GM03348 (cell line): Measurements from ENCODE around the gene SCN2B.

Experiments used
- DNase-seq: peaks from one replicate; pipeline ENCODE4 v3.0.0; 2012; ENCODE audit warnings: low spot score

The SCN2B gene

GRCh38 chr11:118152552-118153471, 23.6 kb downstream of the SCN2B start, which contains the start of gene SCN4B:
Gene SCN4B (minus strand): TSS chr11:118152823. CDS start chr11:118152673, 150 bp downstream.
- peak; percentile 88 for DNase-seq

- DNase-seq = no peak
These were observed 24.4 kb downstream of the SCN2B start for GRCh38 chr11:118152020-118152551.

GRCh38 chr11:118151431-118151830, 25.0 kb downstream of the SCN2B start:
- DNase-seq = no peak

DNA sequence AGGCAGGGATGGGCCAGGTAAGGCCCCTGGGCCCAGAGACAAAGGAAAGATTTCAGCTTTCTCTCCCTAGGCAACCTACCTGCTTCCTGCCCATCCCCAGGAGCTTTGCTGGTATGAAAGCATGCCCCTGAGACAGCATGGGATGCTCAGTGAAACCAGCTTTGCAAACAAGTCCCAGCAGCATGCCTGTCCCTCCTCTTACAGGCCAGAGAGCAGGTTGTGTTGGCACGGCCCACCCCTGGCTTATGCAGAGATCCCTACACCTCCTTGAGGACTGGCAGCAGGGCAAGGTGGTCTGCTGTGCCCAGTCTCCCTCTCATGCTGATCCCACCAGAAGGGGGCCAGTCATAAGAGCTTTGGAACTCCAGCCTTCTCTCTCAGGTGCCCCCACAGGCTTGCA, 26.9 kb downstream of the SCN2B start:
- no peak for DNase-seq

DNA sequence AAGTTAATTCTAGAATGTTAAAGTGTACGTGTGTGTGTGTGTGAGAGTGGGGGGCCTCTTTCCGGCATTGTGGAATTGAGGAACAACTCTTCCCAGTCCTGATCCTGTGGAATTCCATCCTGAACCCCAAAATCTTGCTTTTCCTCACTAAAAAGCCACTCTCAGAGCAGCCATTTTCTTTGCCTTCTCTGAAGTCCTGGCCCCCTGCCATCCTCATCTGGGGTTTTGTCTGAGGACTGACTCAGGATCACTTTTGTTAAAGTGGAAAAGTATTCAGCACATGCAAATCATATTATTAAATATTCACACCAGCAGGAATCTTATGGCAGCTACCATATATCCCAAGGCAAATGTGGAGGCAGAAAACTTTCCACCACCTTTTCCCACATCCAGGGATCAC, 27.6 kb downstream of the SCN2B start:
- no peak for DNase-seq

GRCh38 chr11:118148240-118148639, 28.2 kb downstream of the SCN2B start:
- DNase-seq = no peak

- no peak for DNase-seq
These were observed 28.9 kb downstream of the SCN2B start for GRCh38 chr11:118147502-118147901.

DNA sequence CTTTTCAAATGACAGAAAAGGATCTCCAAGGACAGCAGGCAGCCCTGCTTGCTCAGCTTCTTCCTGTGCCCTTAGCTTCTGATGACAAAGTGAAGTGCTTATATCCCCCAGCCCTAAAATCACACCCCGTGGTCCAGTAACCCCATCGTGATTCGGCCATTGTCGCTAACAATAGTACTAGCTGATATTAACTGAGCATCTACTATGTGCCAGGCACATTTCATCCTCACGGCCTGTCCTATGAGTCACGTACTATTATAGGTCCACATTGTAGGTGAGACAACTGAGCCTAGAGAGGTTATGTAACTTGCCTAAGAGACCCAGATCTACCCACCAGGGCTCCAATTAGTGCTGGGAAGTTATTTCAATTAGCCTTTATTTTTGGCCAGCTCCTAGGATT, 29.9 kb downstream of the SCN2B start:
- no peak for DNase-seq

DNA sequence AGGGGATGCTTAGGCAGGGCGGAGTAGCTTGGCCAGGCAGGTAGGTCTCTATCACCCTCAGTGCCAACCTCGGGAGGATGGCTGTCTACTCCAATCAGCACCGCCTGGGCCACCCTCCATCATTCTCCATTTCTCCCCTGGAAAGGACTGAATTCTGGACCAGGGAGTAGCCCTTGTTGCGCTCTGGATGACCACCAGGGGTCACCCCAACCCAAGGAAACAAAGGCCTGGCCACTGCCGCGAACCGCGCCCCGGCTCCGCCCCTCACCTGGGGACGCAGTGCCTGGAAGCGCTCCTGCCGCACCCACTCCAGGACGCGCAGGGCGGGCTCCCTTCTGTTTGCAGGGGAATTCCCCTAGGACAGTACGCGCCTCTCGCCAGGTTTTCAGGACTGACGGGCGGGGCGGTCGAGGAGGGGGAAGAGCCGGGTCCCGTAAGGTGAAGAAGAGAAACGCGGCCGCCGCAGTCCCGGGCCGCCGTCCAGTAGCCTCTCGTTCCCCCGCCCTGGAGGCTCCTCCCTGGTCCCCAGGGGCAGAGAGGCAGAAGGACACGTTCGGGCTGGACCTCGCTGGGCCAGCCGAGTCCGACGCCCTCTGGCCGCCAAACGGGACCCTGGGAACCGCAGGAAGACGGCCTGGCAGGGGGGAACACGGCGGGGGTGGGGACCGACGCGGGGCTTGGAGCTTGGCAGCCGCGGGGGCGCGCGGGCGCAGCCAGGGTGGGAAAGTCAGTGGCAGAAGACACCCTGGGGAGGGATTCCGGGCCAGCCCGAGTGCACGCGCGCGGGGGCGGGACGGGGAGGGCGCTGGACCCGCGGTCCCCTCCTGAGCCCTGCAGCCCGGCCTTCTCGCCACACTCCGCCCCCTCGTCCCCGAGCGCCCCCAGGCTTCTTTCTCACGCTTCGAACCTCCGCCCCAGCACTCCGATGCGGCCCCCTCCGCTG, 30.9 kb downstream of the SCN2B start:
- DNase-seq = peak; percentile 94

GRCh38 chr11:118144301-118145268, 31.9 kb downstream of the SCN2B start:
- DNase-seq = no peak

- DNase-seq = no peak
These were observed 32.7 kb downstream of the SCN2B start for GRCh38 chr11:118143661-118144185.

DNA sequence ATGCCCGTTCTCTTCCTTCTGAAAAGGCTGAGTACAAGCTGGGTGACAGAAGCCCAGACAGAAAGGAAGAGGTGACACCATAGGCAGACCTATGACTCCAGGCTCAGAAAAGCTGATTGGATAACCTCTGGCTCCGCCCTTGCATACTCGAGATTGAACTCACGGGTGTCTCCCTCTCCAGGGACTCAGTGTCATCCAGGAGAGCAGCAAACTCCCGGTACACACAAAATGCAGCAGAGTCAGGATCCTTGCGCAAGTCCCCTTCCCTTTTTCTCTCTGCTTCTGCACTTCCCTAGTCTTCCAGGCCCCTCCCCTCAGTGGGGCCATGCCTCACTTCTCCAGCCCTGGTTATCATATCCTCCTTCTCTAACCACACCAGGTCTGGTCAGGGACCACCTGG, 33.6 kb downstream of the SCN2B start:
- no peak for DNase-seq

GRCh38 chr11:118142081-118142480, 34.4 kb downstream of the SCN2B start:
- DNase-seq = no peak

DNA sequence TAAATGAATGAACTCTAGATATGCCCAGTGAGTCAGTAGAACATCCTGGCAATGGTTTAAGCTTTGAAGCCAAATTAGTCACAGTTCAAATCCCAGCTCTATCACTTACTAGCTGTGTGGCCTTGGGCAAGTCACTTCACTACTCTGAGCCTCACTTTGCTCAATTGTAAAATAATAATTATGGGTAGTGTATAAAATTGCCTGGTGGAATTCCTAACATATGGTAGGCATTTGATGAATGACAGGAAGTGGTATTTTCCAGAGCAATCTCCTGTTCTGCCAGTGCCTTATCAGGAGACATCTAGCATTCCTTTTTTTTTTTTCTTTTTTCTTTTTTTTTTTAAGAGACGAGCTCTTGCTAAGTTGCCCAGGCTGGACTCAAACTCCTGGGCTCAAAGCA, 36.9 kb downstream of the SCN2B start:
- DNase-seq = no peak

DNA sequence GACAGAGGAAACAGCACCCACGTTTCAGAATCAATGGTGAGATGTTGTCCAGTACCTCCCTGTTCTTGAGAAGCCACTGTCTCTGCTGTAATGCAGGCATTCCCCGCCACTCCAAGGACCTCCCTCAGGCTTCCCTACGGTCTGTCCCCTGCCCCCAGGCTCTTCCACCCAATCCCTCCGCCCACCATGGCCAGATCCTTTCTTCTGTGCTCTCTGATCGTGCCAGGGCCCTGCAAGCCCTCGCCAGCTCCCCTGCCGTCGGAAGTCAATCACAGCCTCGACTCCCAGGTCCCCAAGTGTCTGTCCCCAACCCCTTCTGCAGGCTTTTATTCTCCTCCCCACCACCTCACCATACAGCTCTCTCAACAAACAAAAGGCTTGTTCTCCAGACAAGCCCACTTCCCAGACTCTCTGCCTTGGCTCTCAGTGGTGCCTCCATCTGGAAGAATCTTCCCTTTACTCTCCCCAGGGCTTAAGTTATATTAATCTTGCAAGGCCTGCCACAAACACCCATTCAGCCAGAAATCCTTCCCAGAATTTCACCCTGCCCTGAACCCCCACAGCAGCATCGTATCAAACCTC, 37.5 kb downstream of the SCN2B start:
- no peak for DNase-seq

- no peak for DNase-seq
These were observed 39.6 kb downstream of the SCN2B start for GRCh38 chr11:118136801-118137200.

DNA sequence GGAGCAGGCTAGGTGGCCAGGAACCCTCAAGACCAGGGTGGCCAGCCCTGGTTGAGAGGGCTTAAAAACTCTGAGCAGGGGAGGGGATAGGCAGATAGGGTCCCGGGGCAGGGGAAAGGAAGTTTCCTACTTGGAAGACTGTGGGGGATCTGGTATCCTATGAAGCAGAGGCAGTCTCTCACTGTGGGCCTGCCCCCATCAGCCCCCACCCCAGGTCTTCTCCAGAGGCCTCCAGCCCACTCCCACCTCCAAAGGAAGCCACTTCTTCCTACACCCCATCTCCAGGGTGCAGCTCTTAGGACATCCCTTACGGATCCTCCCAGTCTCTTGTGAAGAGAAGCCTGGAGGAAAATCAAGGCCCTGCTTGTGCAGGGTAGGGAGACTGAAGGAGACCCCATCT, 40.1 kb downstream of the SCN2B start:
- no peak for DNase-seq

- no peak for DNase-seq
These were observed 40.7 kb downstream of the SCN2B start for GRCh38 chr11:118135796-118136165.

- DNase-seq = no peak
These were observed 41.2 kb downstream of the SCN2B start for GRCh38 chr11:118135051-118135795.

- DNase-seq = no peak
These were observed 42.6 kb downstream of the SCN2B start for GRCh38 chr11:118133816-118134215.
